Measurements from ENCODE around the gene PIK3R2. TPM values are rescaled to one million over a fixed set of nuclear protein-coding genes. Genes with fewer than 3 reads are reported as not detected.

PIK3R2 gene
- total and polyA plus RNA-seq, 2 of the 13 experiments (the other 11 are each of a cell fraction or from before 2014, with no cell fraction given), result 18.6 to 25.3 TPM

DNA sequence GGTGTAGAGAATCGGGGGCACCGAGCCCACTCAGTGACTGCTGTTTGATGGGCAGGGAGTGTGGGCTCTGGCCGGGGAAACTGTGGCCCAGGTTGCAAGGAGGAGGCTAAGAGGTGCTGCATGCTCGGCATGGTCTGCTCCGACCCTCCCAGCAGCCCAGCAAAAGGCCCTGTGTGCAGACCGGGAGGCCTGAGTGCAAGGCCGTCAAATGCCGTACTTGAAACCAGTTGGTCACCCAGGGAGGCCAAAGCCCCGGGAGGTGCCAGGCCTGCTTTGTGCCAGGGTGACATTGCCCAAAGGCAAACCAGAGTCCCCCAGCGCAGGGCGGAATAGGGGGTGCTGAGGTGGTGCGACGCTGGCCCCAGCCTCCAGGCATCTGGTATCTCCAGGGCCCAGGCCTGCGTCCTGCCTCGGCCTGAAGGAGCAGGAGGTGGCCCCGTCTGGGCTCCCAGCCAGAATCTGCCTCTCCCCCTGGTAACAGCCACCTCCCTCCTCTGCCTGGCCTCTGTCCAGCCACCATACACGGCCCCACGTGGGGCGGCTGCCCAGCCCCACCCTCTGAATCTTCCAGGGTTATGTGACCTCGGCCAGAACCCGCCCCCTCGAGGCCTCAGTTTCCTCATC, 4.0 kb downstream of the PIK3R2 start:
- CTCF ChIA-PET (ENCODE audit: low intra/inter-chr PET ratio, low total read pairs), result no interaction called here
- no peak for ATAC-seq
- no peak for TF ChIP-seq ZNF567 (CRISPR knock-in tag; IDR thresholded peaks at IDR 0.05; ENCODE audit: borderline replicate concordance)
- no peak for TF ChIP-seq RAD51 (IDR thresholded peaks at IDR 0.05; ENCODE audit: borderline replicate concordance)
- TF ChIP-seq TSC22D2 (CRISPR knock-in tag; IDR thresholded peaks at IDR 0.05; ENCODE audit: borderline replicate concordance), result no peak
- no peak for TF ChIP-seq SSRP1 (CRISPR knock-in tag; IDR thresholded peaks at IDR 0.05)
- TF ChIP-seq, protein P1, sequence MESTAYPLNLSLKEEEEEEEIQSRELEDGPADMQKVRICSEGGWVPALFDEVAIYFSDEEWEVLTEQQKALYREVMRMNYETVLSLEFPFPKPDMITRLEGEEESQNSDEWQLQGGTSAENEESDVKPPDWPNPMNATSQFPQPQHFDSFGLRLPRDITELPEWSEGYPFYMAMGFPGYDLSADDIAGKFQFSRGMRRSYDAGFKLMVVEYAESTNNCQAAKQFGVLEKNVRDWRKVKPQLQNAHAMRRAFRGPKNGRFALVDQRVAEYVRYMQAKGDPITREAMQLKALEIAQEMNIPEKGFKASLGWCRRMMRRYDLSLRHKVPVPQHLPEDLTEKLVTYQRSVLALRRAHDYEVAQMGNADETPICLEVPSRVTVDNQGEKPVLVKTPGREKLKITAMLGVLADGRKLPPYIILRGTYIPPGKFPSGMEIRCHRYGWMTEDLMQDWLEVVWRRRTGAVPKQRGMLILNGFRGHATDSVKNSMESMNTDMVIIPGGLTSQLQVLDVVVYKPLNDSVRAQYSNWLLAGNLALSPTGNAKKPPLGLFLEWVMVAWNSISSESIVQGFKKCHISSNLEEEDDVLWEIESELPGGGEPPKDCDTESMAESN (CRISPR knock-in tag; conservative IDR thresholded peaks at IDR 0.05), result no peak
- TF ChIP-seq, protein P2, sequence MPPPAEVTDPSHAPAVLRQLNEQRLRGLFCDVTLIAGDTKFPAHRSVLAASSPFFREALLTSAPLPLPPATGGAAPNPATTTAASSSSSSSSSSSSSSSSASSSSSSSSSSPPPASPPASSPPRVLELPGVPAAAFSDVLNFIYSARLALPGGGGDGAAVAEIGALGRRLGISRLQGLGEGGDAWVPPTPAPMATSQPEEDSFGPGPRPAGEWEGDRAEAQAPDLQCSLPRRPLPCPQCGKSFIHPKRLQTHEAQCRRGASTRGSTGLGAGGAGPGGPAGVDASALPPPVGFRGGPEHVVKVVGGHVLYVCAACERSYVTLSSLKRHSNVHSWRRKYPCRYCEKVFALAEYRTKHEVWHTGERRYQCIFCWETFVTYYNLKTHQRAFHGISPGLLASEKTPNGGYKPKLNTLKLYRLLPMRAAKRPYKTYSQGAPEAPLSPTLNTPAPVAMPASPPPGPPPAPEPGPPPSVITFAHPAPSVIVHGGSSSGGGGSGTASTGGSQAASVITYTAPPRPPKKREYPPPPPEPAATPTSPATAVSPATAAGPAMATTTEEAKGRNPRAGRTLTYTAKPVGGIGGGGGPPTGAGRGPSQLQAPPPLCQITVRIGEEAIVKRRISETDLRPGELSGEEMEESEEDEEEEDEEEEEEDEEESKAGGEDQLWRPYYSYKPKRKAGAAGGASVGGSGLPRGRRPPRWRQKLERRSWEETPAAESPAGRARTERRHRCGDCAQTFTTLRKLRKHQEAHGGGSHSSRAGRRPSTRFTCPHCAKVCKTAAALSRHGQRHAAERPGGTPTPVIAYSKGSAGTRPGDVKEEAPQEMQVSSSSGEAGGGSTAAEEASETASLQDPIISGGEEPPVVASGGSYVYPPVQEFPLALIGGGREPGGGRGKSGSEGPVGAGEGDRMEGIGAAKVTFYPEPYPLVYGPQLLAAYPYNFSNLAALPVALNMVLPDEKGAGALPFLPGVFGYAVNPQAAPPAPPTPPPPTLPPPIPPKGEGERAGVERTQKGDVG (CRISPR knock-in tag; IDR thresholded peaks at IDR 0.05; ENCODE audit: borderline replicate concordance), result no peak
- no peak for TF ChIP-seq SP2 (CRISPR knock-in tag; IDR thresholded peaks at IDR 0.05)
- TF ChIP-seq ZSCAN22 (CRISPR knock-in tag; IDR thresholded peaks at IDR 0.05), result no peak
- TF ChIP-seq, protein P3, sequence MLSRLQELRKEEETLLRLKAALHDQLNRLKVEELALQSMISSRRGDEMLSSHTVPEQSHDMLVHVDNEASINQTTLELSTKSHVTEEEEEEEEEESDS (CRISPR knock-in tag; IDR thresholded peaks at IDR 0.05; ENCODE audit: borderline replicate concordance), result no peak
- TF ChIP-seq, protein P4, sequence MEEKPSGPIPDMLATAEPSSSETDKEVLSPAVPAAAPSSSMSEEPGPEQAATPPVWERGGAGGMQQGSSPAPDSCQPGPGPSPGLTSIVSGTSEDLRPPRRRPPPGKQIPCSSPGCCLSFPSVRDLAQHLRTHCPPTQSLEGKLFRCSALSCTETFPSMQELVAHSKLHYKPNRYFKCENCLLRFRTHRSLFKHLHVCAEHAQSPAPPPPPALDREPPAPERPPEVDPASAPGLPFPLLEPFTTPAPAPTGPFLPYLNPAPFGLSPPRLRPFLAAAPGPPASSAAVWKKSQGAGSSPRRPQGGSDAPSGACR (CRISPR knock-in tag; IDR thresholded peaks at IDR 0.05), result no peak
- TF ChIP-seq ZNF484 (CRISPR knock-in tag; IDR thresholded peaks at IDR 0.05; ENCODE audit: borderline replicate concordance, low read depth), result no peak
- no peak for TF ChIP-seq TGIF2 (CRISPR knock-in tag; IDR thresholded peaks at IDR 0.05)
- no peak for TF ChIP-seq NFE2L1 (CRISPR knock-in tag; IDR thresholded peaks at IDR 0.05; ENCODE audit: borderline replicate concordance)
- no peak for TF ChIP-seq ZNF772 (CRISPR knock-in tag; IDR thresholded peaks at IDR 0.05)
- no peak for TF ChIP-seq ZNF549 (CRISPR knock-in tag; IDR thresholded peaks at IDR 0.05)
- TF ChIP-seq TCF7L2 (IDR thresholded peaks at IDR 0.05; ENCODE audit: low read depth, low read length), result no peak
- TF ChIP-seq PCBP1 (IDR thresholded peaks at IDR 0.05; ENCODE audit: borderline replicate concordance, low read depth, low read length), result 0 out of 2 replicates have a peak, but pooled peaks have one; percentile 36
- TF ChIP-seq SOX13 (IDR thresholded peaks at IDR 0.05), result no peak
- TF ChIP-seq SOX13 (CRISPR knock-in tag; conservative IDR thresholded peaks at IDR 0.05 in 1 of 2, IDR thresholded peaks at IDR 0.05 in 1 of 2), result no peak
- 0 out of 2 replicates have a peak, but pooled peaks have one; percentile 30 for TF ChIP-seq ZNF598 (CRISPR knock-in tag; IDR thresholded peaks at IDR 0.05; ENCODE audit: borderline replicate concordance)

More for the DNA sequence above, 4.0 kb downstream of the PIK3R2 start:
- DNase-seq (ENCODE audit: low spot score) (peak; percentile 63), FAIRE-seq (no peak)
- Histone ChIP-seq H3K36me3 (replicated peaks in 1 of 2; ENCODE audit: control insufficient read depth in 1 of 2, insufficient read depth in 2 of 2, low read length in 2 of 2) (peaks cover 12 to 23% of the 10 kb centered on the region in 2 experiments), H3K27me3 (ENCODE audit: control insufficient read depth in 1 of 2, insufficient read depth in 2 of 2, low read length in 2 of 2) (no peaks in the 10 kb centered on the region; a peak in 1 of 5 replicates), H4K20me1 (ENCODE audit: insufficient read depth, low read length) (0 out of 2 replicates have a peak, but pooled peaks cover 11% of the 10 kb centered on the region), H3K4me2 (ENCODE audit: low read depth, low read length) (peak overlapping the region; percentile 55), H3K4me3 (replicated peaks in 1 of 3; ENCODE audit: insufficient read depth in 1 of 3, low read depth in 2 of 3, low read length in 3 of 3) (no peak overlapping the region), H3K9me3 (ENCODE audit: low read length) (no peaks in the 10 kb centered on the region), H3K4me1 (ENCODE audit: insufficient read depth, low read length) (peaks cover 45% of the 10 kb centered on the region), H3K27ac (ENCODE audit: extremely low read length, insufficient read depth, low read length) (peak overlapping the region; percentile 57), H3K9ac (ENCODE audit: insufficient read depth, low read depth, low read length) (peak overlapping the region; percentile 34; the same call in 1 of the 2 replicates), H3K79me2 (ENCODE audit: insufficient read depth, low read length) (peaks cover 18% of the 10 kb centered on the region), H2AFZ (ENCODE audit: low read length) (no peak overlapping the region)
- POLR2A ChIA-PET, result no interaction called here
- in situ Hi-C loops (cut with HindIII; ENCODE audit: extremely low pct_ligation_motif_present, low pct_unique_long_range_greater_than_20kb), result no loop called here
- intact Hi-C loops (cut with micrococcal nuclease; ENCODE audit: unreplicated experiment), result no loop called here
- BruUV-seq (replicated peaks), result TSS peak; percentile 35
- 56% methylated on average over 13 of the region's 22 CpGs for WGBS (ENCODE audit: low lambda C conversion rate)
